ENCODE measurements around the gene FAM117B.
"Not testable (repeated sequence)": the region's sequence is repeated elsewhere in the genome, so short reads cannot be mapped to it uniquely, and the experiment has no call there.

DNA sequence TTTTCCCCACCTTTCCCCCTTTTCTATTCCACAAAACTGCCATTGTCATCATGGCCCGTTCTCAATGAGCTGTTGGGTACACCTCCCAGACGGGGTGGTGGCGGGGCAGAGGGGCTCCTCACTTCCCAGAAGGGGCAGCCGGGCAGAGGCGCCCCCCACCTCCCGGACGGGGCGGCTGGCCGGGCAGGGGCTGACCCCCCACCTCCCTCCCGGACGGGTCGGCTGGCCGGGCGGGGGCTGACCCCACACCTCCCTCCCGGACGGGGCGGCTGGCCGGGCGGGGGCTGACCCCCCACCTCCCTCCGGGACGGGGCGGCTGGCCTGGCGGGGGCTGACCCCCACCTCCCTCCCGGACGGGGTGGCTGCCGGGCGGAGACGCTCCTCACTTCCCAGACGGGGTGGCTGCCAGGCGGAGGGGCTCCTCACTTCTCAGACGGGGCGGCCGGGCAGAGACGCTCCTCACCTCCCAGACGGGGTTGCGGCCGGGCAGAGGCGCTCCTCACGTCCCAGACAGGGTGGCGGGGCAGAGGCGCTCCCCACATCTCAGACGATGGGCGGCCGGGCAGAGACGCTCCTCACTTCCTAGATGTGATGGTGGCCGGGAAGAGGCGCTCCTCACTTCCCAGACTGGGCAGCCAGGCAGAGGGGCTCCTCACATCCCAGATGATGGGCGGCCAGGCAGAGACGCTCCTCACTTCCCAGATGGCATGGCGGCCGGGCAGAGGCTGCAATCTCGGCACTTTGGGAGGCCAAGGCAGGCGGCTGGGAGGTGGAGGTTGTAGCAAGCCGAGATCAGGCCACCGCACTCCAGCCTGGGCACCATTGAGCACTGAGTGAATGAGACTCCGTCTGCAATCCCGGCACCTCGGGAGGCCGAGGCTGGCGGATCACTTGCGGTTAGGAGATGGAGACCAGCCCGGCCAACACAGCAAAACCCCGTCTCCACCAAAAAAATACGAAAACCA, 80.5 kb downstream of the FAM117B start:
- TF ChIP-seq, protein P1, sequence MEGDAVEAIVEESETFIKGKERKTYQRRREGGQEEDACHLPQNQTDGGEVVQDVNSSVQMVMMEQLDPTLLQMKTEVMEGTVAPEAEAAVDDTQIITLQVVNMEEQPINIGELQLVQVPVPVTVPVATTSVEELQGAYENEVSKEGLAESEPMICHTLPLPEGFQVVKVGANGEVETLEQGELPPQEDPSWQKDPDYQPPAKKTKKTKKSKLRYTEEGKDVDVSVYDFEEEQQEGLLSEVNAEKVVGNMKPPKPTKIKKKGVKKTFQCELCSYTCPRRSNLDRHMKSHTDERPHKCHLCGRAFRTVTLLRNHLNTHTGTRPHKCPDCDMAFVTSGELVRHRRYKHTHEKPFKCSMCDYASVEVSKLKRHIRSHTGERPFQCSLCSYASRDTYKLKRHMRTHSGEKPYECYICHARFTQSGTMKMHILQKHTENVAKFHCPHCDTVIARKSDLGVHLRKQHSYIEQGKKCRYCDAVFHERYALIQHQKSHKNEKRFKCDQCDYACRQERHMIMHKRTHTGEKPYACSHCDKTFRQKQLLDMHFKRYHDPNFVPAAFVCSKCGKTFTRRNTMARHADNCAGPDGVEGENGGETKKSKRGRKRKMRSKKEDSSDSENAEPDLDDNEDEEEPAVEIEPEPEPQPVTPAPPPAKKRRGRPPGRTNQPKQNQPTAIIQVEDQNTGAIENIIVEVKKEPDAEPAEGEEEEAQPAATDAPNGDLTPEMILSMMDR (conservative IDR thresholded peaks at IDR 0.05 in 1 of 2, IDR thresholded peaks at IDR 0.05 in 1 of 2; ENCODE audit: extremely low read depth in 1 of 2, insufficient read depth in 1 of 2, low read depth in 1 of 2, low read length in 2 of 2), result not testable (repeated sequence)
- not testable (repeated sequence) for TF ChIP-seq EZH2 (IDR thresholded peaks at IDR 0.05; ENCODE audit: borderline replicate concordance, low read length)
